Prostate gland (tissue), 2 donors: ENCODE results near the gene ALDH1L2.

Source experiments
- POLR2A ChIP-seq: fragments of 450-650 bp; IDR thresholded peaks from one replicate; pipeline ENCODE4 v1.6.1; 2016; ENCODE audit warnings: antibody characterized with exemption, mild to moderate bottlenecking
- TF ChIP-seq, protein P1 (sequence below), 4 experiments: fragments of 200-600 bp in 2 of 4; fragments of 450-650 bp in 2 of 4; sonication (generic) in 2 of 4; IDR thresholded peaks; 1 replicate in 3 of 4; 2 replicates in 1 of 4; pipeline ENCODE4 v1.5.1; 2016 to 2019; ENCODE audit warnings: antibody characterized with exemption in 4 of 4, mild to moderate bottlenecking in 2 of 4, moderate library complexity in 2 of 4

- TF ChIP-seq, protein P1, sequence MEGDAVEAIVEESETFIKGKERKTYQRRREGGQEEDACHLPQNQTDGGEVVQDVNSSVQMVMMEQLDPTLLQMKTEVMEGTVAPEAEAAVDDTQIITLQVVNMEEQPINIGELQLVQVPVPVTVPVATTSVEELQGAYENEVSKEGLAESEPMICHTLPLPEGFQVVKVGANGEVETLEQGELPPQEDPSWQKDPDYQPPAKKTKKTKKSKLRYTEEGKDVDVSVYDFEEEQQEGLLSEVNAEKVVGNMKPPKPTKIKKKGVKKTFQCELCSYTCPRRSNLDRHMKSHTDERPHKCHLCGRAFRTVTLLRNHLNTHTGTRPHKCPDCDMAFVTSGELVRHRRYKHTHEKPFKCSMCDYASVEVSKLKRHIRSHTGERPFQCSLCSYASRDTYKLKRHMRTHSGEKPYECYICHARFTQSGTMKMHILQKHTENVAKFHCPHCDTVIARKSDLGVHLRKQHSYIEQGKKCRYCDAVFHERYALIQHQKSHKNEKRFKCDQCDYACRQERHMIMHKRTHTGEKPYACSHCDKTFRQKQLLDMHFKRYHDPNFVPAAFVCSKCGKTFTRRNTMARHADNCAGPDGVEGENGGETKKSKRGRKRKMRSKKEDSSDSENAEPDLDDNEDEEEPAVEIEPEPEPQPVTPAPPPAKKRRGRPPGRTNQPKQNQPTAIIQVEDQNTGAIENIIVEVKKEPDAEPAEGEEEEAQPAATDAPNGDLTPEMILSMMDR (IDR thresholded peaks at IDR 0.05) = no peak
- no peak for TF ChIP-seq POLR2A
Measured at GRCh38 chr12:105083551-105084105, 630 bp downstream of the ALDH1L2 start.
